GM12864 (cell line): ENCODE data around the gene RNH1.

Experiments
- DNase-seq: peaks from one replicate; pipeline ENCODE4 v3.0.0-alpha.2; 2011; ENCODE audit warnings: low read depth
- H3K4me3 ChIP-seq: 2 replicates; pipeline ENCODE4 v1.5.1; 2011; ENCODE audit warnings: mild to moderate bottlenecking, low read depth, low read length, control low read depth
- TF ChIP-seq, protein P1 (sequence below): IDR thresholded peaks from 2 replicates; pipeline ENCODE4 v1.5.1; 2011; ENCODE audit warnings: low read depth, mild to moderate bottlenecking, moderate library complexity, low read length, control low read depth, inconsistent platforms; ENCODE audit errors: missing control alignments

The RNH1 gene

GRCh38 chr11:553083-553987, 46.3 kb upstream of the RNH1 start:
- TF ChIP-seq, protein P1, sequence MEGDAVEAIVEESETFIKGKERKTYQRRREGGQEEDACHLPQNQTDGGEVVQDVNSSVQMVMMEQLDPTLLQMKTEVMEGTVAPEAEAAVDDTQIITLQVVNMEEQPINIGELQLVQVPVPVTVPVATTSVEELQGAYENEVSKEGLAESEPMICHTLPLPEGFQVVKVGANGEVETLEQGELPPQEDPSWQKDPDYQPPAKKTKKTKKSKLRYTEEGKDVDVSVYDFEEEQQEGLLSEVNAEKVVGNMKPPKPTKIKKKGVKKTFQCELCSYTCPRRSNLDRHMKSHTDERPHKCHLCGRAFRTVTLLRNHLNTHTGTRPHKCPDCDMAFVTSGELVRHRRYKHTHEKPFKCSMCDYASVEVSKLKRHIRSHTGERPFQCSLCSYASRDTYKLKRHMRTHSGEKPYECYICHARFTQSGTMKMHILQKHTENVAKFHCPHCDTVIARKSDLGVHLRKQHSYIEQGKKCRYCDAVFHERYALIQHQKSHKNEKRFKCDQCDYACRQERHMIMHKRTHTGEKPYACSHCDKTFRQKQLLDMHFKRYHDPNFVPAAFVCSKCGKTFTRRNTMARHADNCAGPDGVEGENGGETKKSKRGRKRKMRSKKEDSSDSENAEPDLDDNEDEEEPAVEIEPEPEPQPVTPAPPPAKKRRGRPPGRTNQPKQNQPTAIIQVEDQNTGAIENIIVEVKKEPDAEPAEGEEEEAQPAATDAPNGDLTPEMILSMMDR = no peak
- no peak overlapping the region for H3K4me3 ChIP-seq
- no peak for DNase-seq

DNA sequence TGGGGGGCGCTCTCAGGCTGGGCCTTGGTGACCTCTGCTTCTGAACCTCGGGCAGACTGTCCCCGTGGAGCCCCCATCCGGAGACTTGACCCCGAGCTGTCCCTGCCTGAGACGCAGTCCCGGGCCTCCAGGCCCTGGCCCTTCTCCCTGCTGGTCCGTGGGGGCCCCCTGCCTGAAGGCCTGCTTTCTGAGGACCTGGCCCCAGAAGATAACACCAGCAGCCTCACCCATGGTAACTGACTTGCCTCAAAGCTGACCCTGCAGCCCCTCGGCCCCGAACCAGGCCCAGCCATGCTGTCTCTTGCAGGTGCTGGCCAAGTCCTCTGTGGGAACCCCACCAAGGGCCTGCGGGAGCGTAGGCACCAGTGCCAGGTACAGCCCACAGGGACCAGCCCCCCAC, 44.6 kb upstream of the RNH1 start:
- TF ChIP-seq, protein P1 = no peak
- no peak overlapping the region for H3K4me3 ChIP-seq
- no peak for DNase-seq

GRCh38 chr11:551131-551530, 44.1 kb upstream of the RNH1 start:
- TF ChIP-seq, protein P1 = no peak
- DNase-seq = no peak
- no peak overlapping the region for H3K4me3 ChIP-seq

- TF ChIP-seq, protein P1 = no peak
- H3K4me3 ChIP-seq = no peak overlapping the region
- DNase-seq = no peak
Observed at GRCh38 chr11:550746-551085, 43.7 kb upstream of the RNH1 start.

- no peak for DNase-seq
- H3K4me3 ChIP-seq = no peak overlapping the region
- TF ChIP-seq, protein P1 = no peak
Observed at GRCh38 chr11:550021-550745, 43.1 kb upstream of the RNH1 start.

DNA sequence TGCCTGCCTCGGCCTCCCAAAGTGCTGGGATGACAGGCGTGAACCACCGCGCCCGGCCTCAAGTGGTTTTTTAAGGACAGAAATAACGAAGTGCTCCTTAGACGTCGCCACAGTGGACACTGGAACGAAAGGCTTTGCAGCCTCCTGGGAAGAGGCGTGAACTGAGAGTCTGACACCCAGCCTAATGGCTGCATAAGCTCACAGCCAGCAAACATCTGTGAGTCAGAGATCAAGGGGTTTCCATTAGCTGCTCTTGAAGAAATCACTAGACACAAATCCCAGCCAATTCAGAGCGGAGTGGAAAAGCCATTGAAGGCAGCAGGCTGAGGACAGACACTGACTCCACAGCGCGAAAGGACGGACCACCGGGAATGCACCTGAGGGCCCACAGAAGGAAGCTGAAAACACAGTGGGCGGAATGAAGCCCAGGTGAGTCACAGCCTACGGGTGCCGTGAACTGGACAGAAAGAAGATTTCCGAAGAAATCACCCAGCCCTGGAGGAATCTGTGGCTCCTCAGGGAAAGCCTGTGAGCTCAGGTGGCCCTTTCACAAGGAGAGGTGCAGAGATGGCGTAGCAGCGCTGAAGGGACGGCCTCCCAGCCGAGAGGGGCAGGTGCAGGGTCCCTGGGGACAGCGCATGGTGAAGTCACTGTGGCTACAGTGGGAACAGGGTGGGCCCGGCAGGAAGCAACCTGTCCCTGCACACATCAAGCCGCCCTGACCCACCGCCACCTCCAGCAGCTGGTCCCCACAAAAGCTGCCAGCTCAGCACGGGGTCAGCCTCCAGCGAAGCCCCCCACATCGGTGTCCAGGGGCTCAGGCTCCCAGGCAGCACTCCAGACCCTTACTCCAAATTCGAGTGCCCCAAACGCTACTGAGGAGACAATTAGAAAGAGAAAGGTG, 41.9 kb upstream of the RNH1 start:
- no peak for DNase-seq
- TF ChIP-seq, protein P1 = no peak
- H3K4me3 ChIP-seq = no peak overlapping the region
